Measurements from ENCODE around the gene SOWAHA.

SOWAHA gene

DNA sequence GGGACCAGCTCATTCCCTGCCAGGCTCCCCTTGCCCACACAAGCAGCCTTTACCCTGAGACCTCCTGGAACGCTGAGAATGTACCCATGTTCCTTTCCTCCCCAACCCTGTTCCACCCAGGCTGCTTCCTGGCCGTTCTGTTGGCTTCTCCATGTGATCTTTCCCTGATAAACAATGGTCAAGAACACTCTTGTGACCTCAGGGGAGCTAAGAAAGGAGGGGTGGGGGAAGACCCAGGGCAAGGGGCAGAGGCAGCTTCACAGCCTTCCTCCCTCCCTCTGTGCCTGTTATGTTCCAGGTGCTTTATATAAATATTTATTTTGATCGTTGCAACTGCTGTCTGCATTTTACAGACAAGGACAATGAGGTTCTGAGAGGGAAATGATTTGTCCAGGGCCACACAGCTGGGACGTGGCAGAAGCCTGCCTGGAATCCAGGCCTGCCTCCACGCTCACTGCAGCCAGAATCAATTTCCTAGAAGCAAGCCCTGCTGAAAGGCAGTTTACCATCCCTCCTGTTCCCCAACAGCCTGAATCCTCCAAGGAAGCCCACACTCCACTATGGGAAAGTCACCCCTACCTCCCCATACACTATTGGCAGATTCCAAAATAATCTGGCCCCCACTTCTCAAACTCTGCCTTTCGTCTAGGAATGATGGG lies 13.5 kb downstream of the SOWAHA start:
- Histone ChIP-seq H3K4me2 (no peak overlapping the region), H2AFZ (ENCODE audit: low read depth) (no peak overlapping the region), H3K27ac (no peak overlapping the region), H3K4me1 (ENCODE audit: low read depth, poor library complexity, severe bottlenecking) (peaks cover 8% of the 10 kb centered on the region), H3K36me3 (ENCODE audit: insufficient read depth) (no peaks in the 10 kb centered on the region), H4K20me1 (ENCODE audit: insufficient read depth) (no peaks in the 10 kb centered on the region), H3K9ac (no peak overlapping the region), H3K4me3 (IDR thresholded peaks at IDR 0.05; ENCODE audit: insufficient read depth, low read depth, low read length) (no peak overlapping the region), H3K79me2 (ENCODE audit: insufficient read depth, low read depth) (no peaks in the 10 kb centered on the region), H3K27me3 (ENCODE audit: insufficient read depth, low read depth) (no peaks in the 10 kb centered on the region)
- TF ChIP-seq, protein P1, sequence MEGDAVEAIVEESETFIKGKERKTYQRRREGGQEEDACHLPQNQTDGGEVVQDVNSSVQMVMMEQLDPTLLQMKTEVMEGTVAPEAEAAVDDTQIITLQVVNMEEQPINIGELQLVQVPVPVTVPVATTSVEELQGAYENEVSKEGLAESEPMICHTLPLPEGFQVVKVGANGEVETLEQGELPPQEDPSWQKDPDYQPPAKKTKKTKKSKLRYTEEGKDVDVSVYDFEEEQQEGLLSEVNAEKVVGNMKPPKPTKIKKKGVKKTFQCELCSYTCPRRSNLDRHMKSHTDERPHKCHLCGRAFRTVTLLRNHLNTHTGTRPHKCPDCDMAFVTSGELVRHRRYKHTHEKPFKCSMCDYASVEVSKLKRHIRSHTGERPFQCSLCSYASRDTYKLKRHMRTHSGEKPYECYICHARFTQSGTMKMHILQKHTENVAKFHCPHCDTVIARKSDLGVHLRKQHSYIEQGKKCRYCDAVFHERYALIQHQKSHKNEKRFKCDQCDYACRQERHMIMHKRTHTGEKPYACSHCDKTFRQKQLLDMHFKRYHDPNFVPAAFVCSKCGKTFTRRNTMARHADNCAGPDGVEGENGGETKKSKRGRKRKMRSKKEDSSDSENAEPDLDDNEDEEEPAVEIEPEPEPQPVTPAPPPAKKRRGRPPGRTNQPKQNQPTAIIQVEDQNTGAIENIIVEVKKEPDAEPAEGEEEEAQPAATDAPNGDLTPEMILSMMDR (conservative IDR thresholded peaks at IDR 0.05; ENCODE audit: low read depth, low read length), result no peak

DNA sequence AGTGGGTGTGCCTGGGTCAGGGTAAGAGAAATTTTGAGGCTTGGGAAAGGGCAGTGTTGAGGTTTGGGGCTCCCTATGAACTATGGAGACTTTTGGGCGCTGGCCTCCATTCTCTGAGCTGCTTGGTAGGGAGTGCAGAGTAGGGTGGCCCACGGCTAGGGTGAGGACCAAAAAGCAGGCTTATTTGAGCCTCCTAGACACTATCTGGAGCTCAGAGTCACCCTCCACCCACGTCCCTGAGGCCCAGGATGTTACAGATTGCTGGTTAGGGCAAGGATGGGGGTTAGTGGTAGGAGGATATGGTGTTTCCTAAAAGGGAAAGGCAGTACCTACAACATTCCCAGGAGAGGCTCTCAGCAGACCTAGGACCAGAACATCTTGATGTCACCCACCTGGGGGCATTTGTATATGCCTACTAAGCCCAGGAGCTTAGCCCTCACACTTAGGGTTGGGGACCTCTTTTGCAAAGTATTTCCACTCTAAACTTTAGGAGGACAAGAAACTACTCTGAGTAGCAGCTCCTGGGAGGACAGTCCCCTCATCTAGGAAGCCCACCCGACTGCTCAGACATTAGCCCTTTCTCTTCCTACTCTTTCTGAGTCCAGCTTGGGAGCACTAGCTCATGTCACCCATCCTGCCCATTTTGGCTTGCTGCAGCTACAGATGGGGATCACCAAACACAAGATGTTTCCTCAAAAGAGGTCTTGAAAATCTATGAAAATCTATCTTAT lies 15.0 kb downstream of the SOWAHA start:
- H3K36me3 ChIP-seq (ENCODE audit: insufficient read depth), result no peaks in the 10 kb centered on the region

DNA sequence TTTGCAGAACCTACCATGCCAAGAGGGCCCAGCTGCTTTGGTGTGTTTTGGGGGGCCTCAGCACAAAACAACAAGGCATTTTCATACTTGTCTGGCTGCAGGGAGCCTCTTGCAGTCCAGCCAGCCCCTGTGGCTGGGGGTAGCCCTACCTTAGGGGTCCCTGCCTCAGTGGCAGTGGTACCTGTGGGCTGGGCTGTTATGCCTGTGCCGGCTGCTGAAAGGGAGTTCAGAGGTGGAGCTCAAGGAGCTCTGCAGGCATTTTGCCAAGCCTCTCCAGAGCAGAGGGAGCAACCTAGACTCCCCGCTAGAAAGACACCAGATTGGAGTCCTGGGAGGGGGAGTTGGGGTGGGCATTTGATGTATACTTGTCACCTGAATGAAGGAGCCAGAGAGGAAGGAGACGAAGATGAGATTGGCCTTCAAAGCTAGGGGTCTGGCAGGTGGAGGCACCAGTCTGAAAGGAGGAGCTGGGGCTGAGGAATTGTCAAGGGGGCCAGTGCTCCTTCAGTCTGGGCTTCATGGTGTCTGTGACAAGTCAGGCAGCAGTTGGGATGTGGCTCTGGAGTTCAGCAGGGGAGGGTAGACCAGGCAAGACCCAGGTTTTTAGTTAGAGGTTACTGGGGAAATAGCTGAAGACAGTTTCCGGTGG lies 15.9 kb downstream of the SOWAHA start:
- Histone ChIP-seq H3K4me1 (ENCODE audit: low read depth, poor library complexity, severe bottlenecking) (peaks cover 8% of the 10 kb centered on the region), H3K9ac (no peak overlapping the region), H3K4me2 (no peak overlapping the region; the same call in 1 of the 2 replicates), H4K20me1 (ENCODE audit: insufficient read depth) (no peaks in the 10 kb centered on the region), H3K4me3 (IDR thresholded peaks at IDR 0.05; ENCODE audit: insufficient read depth, low read depth, low read length) (no peak overlapping the region), H3K27ac (no peak overlapping the region), H2AFZ (ENCODE audit: low read depth) (no peak overlapping the region), H3K27me3 (ENCODE audit: insufficient read depth, low read depth) (no peaks in the 10 kb centered on the region), H3K79me2 (ENCODE audit: insufficient read depth, low read depth) (no peaks in the 10 kb centered on the region), H3K36me3 (ENCODE audit: insufficient read depth) (no peaks in the 10 kb centered on the region)
- TF ChIP-seq, protein P1 (conservative IDR thresholded peaks at IDR 0.05; ENCODE audit: low read depth, low read length), result no peak

More for the DNA sequence above, 15.0 kb downstream of the SOWAHA start:
- peaks cover 8% of the 10 kb centered on the region for H3K4me1 ChIP-seq (ENCODE audit: low read depth, poor library complexity, severe bottlenecking)
- no peak overlapping the region for H3K9ac ChIP-seq
- TF ChIP-seq, protein P1 (conservative IDR thresholded peaks at IDR 0.05; ENCODE audit: low read depth, low read length), result no peak
- no peak overlapping the region for H3K4me3 ChIP-seq (IDR thresholded peaks at IDR 0.05; ENCODE audit: insufficient read depth, low read depth, low read length)
- H3K79me2 ChIP-seq (ENCODE audit: insufficient read depth, low read depth), result no peaks in the 10 kb centered on the region
- no peak overlapping the region for H3K4me2 ChIP-seq
- H4K20me1 ChIP-seq (ENCODE audit: insufficient read depth), result no peaks in the 10 kb centered on the region
- H3K27ac ChIP-seq, result no peak overlapping the region
- no peak overlapping the region for H2AFZ ChIP-seq (ENCODE audit: low read depth)
- no peaks in the 10 kb centered on the region for H3K27me3 ChIP-seq (ENCODE audit: insufficient read depth, low read depth)

DNA sequence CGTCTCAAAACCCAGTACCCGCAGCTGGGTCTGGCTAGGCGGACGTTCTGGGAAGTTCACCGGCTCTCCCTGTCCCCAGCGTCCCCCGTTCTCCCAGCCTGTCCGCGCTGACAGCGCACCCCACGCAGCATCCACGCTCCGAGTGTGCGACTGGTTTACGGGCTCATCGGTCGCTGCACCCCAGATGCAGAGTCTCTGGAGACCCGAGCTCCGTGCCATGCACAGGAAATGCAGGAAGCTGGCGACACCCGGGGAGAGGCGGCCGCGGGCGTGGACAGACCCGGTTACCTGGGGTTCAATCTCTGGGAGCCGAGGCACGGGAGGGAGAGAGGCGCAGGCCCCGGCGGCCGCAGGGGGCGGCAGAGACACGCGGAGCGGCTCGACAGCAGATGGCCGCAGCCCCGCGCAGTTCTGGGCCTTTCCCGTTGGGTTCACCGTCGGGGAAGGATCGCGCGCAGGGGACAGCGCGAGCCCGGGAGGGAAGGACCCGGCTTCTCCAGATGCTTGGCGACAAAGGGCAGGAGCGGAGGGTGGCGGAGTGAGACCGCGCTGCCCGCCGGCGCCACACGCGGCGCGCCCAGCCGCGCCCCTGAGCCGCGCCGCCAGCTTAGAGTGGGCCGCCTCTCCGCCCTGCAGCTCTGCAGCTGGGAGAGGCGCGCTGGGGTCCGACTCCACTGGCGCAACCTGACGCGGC lies 16.8 kb downstream of the SOWAHA start:
- Histone ChIP-seq H4K20me1 (ENCODE audit: insufficient read depth) (no peaks in the 10 kb centered on the region), H3K4me1 (ENCODE audit: low read depth, poor library complexity, severe bottlenecking) (peaks cover 8% of the 10 kb centered on the region), H3K4me2 (peak overlapping the region; percentile 53), H3K9ac (peak overlapping the region; percentile 83), H3K27me3 (ENCODE audit: insufficient read depth, low read depth) (no peaks in the 10 kb centered on the region), H3K79me2 (ENCODE audit: insufficient read depth, low read depth) (no peaks in the 10 kb centered on the region), H3K36me3 (ENCODE audit: insufficient read depth) (no peaks in the 10 kb centered on the region), H3K27ac (no peak overlapping the region), H2AFZ (ENCODE audit: low read depth) (peak overlapping the region; percentile 93), H3K4me3 (IDR thresholded peaks at IDR 0.05; ENCODE audit: insufficient read depth, low read depth, low read length) (no peak overlapping the region)
- TF ChIP-seq, protein P1 (conservative IDR thresholded peaks at IDR 0.05; ENCODE audit: low read depth, low read length), result peak; percentile 59

Measured in KMS-11 (cell line).